Lung (tissue), 12 donors: Measurements from ENCODE around the gene DIP2C. TPM values are rescaled to one million over a fixed set of nuclear protein-coding genes. Genes with fewer than 3 reads are reported as not detected.

Experiments
- ATAC-seq: fragments of 200-7000 bp; cut with Tn5 transposase; one replicate; pipeline ENCODE4 v1.9.1; 2020; ENCODE audit warnings: moderate number of reproducible peaks; ENCODE audit not compliant: insufficient read depth, low FRiP score
- DNase-seq, 3 donors: peaks; one replicate each; pipeline ENCODE4 v3.0.0-alpha.2; 2013 to 2017
- H3K27ac ChIP-seq, 2 donors: one replicate each; pipeline ENCODE4 v1.5.1; 2013; ENCODE audit warnings: mild to moderate bottlenecking in 2 of 2, moderate library complexity in 2 of 2, control low read depth in 1 of 2, inconsistent platforms in 1 of 2, low read depth in 1 of 2, low read length in 1 of 2
- H3K27me3 ChIP-seq, 3 donors: one replicate each; pipeline ENCODE4 v1.5.1; 2013; ENCODE audit warnings: low read length in 2 of 3; ENCODE audit not compliant: control insufficient read depth in 3 of 3, insufficient read depth in 3 of 3
- H3K36me3 ChIP-seq, 4 donors: one replicate each; pipeline ENCODE4 v1.5.1; 2013; ENCODE audit warnings: low read length in 4 of 4, mild to moderate bottlenecking in 1 of 4, moderate library complexity in 1 of 4; ENCODE audit not compliant: control insufficient read depth in 4 of 4, insufficient read depth in 4 of 4
- H3K4me1 ChIP-seq, 5 donors: one replicate each; pipeline ENCODE4 v1.5.1; 2013; ENCODE audit warnings: low read length in 5 of 5, mild to moderate bottlenecking in 2 of 5, moderate library complexity in 1 of 5; ENCODE audit not compliant: control insufficient read depth in 5 of 5, insufficient read depth in 5 of 5
- H3K4me3 ChIP-seq: one replicate; pipeline ENCODE4 v1.5.1; 2013; ENCODE audit warnings: mild to moderate bottlenecking, control low read depth, moderate library complexity
- H3K9ac ChIP-seq, 2 donors: one replicate each; pipeline ENCODE4 v1.5.1; 2013; ENCODE audit warnings: low read length in 2 of 2, control low read depth in 1 of 2; ENCODE audit not compliant: insufficient read depth in 1 of 2
- H3K9me3 ChIP-seq, 4 donors: one replicate each; pipeline ENCODE4 v1.5.1; 2013; ENCODE audit warnings: low read length in 3 of 4, mild to moderate bottlenecking in 1 of 4, moderate library complexity in 1 of 4; ENCODE audit not compliant: control insufficient read depth in 4 of 4, insufficient read depth in 3 of 4
- CTCF ChIP-seq: IDR thresholded peaks from 2 replicates; pipeline ENCODE4 v1.5.1; 2012; ENCODE audit warnings: mild to moderate bottlenecking; ENCODE audit errors: control extremely low read depth, extremely low read depth
- WGBS, 2 donors: extraction: QIAGEN DNeasy Blood & Tissue Kit; methylation state at CpG; one replicate each; pipeline ENCODE4 v1.1.7; 2013; 5-methylcytosine and 5-hydroxymethylcytosine counted together
- polyA plus RNA-seq, 2 donors: library from polyadenylated mRNA; stranded (reverse); fragments of 200-250 nt; gene quantifications; one replicate each; pipeline ENCODE4 v1.2.1, GENCODE V29; 2013
- total RNA-seq, 2 donors: library from RNA; depleted of rRNA in 1 of 2; stranded (reverse); fragments of >200 nt in 1 of 2; gene quantifications; one replicate each; pipeline ENCODE4 v1.2.1, GENCODE V29; 2014 to 2021
- donor health status: control.
- donor health status: control.
- donor health status: Bipolar disorder and iron deficiency.
- donor health status: healthy.
- donor health status: DM: yes; HTN: yes; CAD: no.

Gene DIP2C
- total and polyA plus RNA-seq, 4 donors = 3.6 to 20.0 (median 9.5) TPM

DNA sequence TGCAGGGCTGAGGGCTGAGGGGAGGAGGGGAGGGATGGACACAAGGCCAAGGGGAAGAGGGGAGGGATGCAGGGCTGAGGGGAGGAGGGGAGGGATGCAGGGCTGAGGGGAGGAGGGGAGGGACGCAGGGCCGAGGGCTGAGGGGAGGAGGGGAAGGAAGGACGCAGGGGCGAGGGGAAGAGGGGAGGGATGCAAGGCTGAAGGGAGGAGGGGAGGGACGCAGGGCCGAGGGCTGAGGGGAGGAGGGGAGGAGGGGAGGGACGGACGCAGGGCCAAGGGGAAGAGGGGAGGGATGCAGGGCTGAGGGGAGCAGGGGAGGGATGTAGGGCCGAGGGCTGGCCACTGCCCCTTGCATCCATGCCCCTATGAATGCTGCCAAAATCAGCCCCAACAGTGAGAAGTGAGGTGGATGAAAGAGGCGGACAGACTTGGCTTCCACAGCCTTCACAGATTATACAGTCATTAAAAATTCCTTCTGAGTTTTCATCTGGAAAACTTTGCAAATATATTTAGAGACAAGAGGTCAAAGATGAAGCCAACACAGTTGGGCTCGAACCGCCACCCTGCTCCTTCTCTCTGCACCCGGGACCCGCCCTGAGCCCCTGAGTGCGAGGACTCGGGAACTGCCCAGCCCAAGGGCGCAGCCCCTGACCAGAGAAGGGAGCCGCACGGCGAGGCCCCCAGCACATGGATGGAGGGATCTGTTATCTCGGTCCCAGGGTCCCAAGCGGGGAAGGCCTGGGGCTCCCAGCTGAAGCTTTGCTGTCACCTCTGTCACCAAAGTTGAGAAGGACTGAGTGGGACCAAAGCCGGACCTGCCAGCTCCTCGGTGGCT, 65.8 kb downstream of the DIP2C start:
- no peak overlapping the region for H3K9ac ChIP-seq
- no peaks in the 10 kb centered on the region for H3K27me3 ChIP-seq
- DNase-seq = peak in 1 of 3 donors; percentile 40
- WGBS, 2 donors = 69 to 77% methylated on average over 20 to 24 of the region's 24 CpGs
- H3K36me3 ChIP-seq = no peaks in the 10 kb centered on the region
- no peak for TF ChIP-seq CTCF
- no peak for ATAC-seq
- H3K4me3 ChIP-seq = no peak overlapping the region
- no peaks in the 10 kb centered on the region for H3K9me3 ChIP-seq
- peaks cover 5 to 25% (median 13%) of the 10 kb centered on the region in 5 donors for H3K4me1 ChIP-seq
- H3K27ac ChIP-seq = peak overlapping the region; percentile 4 to 85

DNA sequence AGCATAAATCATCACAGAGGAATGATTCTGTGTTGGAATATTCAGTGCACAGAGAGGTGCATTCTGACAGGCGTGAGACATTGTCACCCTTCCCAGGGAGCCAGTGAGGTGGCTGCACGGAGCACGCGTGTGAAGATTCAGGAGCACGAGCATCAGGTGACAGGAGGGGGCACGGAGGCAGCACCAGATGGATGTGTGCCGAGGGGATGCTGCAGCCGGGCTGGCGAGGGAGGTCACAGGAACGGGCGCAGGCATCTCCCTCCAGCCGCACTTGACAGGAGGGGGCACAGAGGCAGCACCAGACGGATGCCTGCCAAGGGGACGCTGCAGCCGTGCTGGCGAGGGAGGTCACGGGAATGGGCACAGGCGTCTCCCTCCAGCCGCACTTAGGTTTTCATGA, 66.5 kb downstream of the DIP2C start:
- Histone ChIP-seq H3K27me3 (no peaks in the 10 kb centered on the region), H3K9ac (no peak overlapping the region), H3K36me3 (no peaks in the 10 kb centered on the region), H3K4me3 (no peak overlapping the region), H3K27ac (no peak overlapping the region), H3K4me1 (peaks cover 6 to 32% (median 13%) of the 10 kb centered on the region in 5 donors), H3K9me3 (no peaks in the 10 kb centered on the region)
- ATAC-seq = no peak
- no peak for TF ChIP-seq CTCF
- DNase-seq = no peak
- 94 to 96% methylated on average over 19 of the region's 19 CpGs for WGBS, 2 donors

DNA sequence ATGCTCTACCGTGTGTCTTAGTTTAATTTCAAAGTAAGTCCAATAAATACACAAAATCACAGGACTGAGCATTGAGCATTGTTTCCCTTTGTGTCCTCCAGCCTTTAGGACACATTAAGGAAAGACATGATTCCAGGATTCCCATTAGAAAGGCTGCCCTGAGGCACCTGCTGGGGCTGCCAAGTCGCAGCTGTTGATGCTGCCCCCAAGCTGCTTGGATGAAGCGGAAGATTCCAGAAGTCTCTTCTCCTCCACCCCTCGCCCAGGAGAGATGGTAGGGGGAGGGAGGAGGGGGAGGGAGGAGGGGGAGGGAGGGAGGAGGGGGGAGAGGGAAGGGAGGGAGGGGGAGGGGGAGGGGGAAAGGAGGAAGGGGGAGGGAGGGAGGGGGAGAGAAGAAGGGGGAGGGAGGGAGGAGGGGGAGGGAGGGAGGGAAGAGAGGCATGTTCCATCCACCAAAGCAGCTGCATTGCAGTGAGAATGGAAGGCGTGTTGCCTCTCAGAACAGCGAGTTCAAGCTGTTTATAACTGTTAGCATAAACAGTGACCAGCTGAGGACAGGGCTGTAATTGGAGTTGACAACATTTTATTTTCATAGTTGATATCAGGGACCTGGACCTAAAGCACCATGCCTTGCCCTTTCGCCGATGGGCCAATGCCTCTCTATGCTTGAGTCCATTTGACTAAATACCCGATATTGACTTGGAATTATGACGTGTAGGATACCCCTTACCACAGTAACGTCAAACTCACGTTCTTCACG, 67.3 kb downstream of the DIP2C start:
- no peak overlapping the region for H3K4me3 ChIP-seq
- ATAC-seq (no peak), DNase-seq (peak in 1 of 3 donors; percentile 56)
- H3K27ac ChIP-seq = no peak overlapping the region
- TF ChIP-seq CTCF = no peak
- H3K9ac ChIP-seq = no peak overlapping the region
- 81 to 84% methylated on average over 12 to 13 of the region's 13 CpGs for WGBS, 2 donors
- peaks cover 6 to 32% (median 14%) of the 10 kb centered on the region in 5 donors for H3K4me1 ChIP-seq
- no peaks in the 10 kb centered on the region for H3K36me3 ChIP-seq
- H3K27me3 ChIP-seq = no peaks in the 10 kb centered on the region
- H3K9me3 ChIP-seq = no peaks in the 10 kb centered on the region
